ENCODE measurements around the gene GSTK1.

The GSTK1 gene

GRCh38 chr7:143237366-143237765 lies 25.9 kb upstream of the GSTK1 start:
- H3K27ac ChIP-seq = no peak overlapping the region
- CTCF ChIA-PET = interaction anchor here (0.7 kb wide), 1 partner anchor 749 kb away, joined by 4 read pairs; no protein-coding TSS in a partner anchor
- TF ChIP-seq CTCF (conservative IDR thresholded peaks at IDR 0.05; ENCODE audit: low read depth) = no peak
- POLR2A ChIA-PET (ENCODE audit: low non-redundant PET) = no interaction called here
- DNase-seq (ENCODE audit: low spot score) = no peak

- no peak for DNase-seq (ENCODE audit: low spot score)
- POLR2A ChIA-PET (ENCODE audit: low non-redundant PET) = no interaction called here
- no peak overlapping the region for H3K27ac ChIP-seq
- CTCF ChIA-PET = no interaction called here
- no peak for TF ChIP-seq CTCF (conservative IDR thresholded peaks at IDR 0.05; ENCODE audit: low read depth)
These were observed 24.8 kb upstream of the GSTK1 start for GRCh38 chr7:143238289-143238980.

- CTCF ChIA-PET = interaction anchor here (1.1 to 1.3 kb wide), 4 partner anchors 24 to 176 kb away, joined by 3 to 11 read pairs (median 6); partner anchors contain the start of gene EPHA1
These were observed 23.4 kb upstream of the GSTK1 start for GRCh38 chr7:143239813-143240212.

GRCh38 chr7:143240291-143241168 lies 22.7 kb upstream of the GSTK1 start:
- ChIA-PET CTCF (interaction anchor here (0.5 to 1.3 kb wide), 11 partner anchors 16 to 493 kb away, joined by 3 to 11 read pairs (median 4); partner anchors contain the start of genes EPHA1 and GSTK1), POLR2A (ENCODE audit: low non-redundant PET) (no interaction called here)
- DNase-seq (ENCODE audit: low spot score) = peak; percentile 37
- no peak overlapping the region for H3K27ac ChIP-seq
- peak; percentile 98 for TF ChIP-seq CTCF (conservative IDR thresholded peaks at IDR 0.05; ENCODE audit: low read depth)

More at GRCh38 chr7:143239813-143240212, 23.4 kb upstream of the GSTK1 start:
- H3K27ac ChIP-seq = no peak overlapping the region
- POLR2A ChIA-PET (ENCODE audit: low non-redundant PET) = no interaction called here
- DNase-seq (ENCODE audit: low spot score) = no peak
- TF ChIP-seq CTCF (conservative IDR thresholded peaks at IDR 0.05; ENCODE audit: low read depth) = no peak

- ChIA-PET CTCF (no interaction called here), POLR2A (ENCODE audit: low non-redundant PET) (no interaction called here)
- no peak overlapping the region for H3K27ac ChIP-seq
- TF ChIP-seq CTCF (conservative IDR thresholded peaks at IDR 0.05; ENCODE audit: low read depth) = no peak
- no peak for DNase-seq (ENCODE audit: low spot score)
These were observed 20.9 kb upstream of the GSTK1 start for GRCh38 chr7:143242306-143242705.

- no peak for TF ChIP-seq CTCF (conservative IDR thresholded peaks at IDR 0.05; ENCODE audit: low read depth)
- ChIA-PET POLR2A (ENCODE audit: low non-redundant PET) (no interaction called here), CTCF (no interaction called here)
- H3K27ac ChIP-seq = no peak overlapping the region
- DNase-seq (ENCODE audit: low spot score) = no peak
These were observed 20.1 kb upstream of the GSTK1 start for GRCh38 chr7:143243111-143243510.

Data from RWPE1 (cell line).